ENCODE results near the gene SLC30A10.
"Not testable (repeated sequence)": the region's sequence is repeated elsewhere in the genome, so short reads cannot be mapped to it uniquely, and the experiment has no call there.

GRCh38 chr1:219888667-219889066 is 39.7 kb downstream of the SLC30A10 start:
- TF ChIP-seq CTCF, EZH2 (IDR thresholded peaks at IDR 0.05): not testable (repeated sequence)
